HG02981 (cell line): Measurements from ENCODE around the gene FBXL14.
"Not testable (repeated sequence)": the region's sequence is repeated elsewhere in the genome, so short reads cannot be mapped to it uniquely, and the experiment has no call there.

Experiments
- ATAC-seq: cut with Tn5 transposase; IDR thresholded peaks from one replicate; pipeline ENCODE4 v1.9.1; 2021; ENCODE audit warnings: mild to moderate bottlenecking, moderate library complexity; ENCODE audit not compliant: unreplicated experiment

FBXL14 gene

DNA sequence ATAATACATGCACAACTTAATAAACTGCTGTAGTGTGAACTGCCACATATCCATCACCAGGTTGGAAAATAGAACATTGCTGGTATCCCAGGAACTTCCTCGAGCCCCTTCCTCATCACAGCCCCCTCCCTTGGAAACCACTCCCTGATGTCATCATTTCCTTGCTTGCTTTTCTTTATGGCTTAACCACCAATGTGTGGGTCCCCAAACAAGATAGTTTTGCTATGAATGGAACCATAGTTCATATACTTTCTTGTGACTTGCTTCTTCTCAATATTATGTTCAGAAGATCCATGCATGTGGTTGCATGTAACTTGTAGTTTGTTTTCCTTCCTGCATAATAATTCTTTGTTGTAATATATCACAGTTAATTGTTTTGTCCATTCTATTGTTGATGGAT lies 25.7 kb upstream of the FBXL14 start:
- ATAC-seq = no peak

DNA sequence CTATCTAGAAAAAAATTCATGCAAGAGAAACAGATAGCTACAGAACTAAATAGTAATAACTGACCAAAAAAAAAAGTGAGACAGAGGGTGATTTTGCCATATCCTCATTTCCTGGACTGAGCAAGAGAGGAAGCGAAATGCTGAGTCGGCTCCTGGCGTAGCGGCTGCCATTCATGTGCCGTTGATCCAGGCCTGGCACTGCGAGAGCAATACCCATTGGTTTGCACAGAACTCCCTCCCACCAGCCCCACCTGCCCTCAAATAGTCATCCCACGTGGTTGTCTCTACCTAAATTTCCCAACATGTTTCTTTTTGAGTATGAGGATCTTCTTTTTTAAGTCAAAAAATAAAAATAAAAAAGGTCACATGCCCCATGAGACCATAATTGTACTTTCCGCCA lies 25.2 kb upstream of the FBXL14 start:
- ATAC-seq = no peak

GRCh38 chr12:1619159-1619558 lies 24.8 kb upstream of the FBXL14 start:
- no peak for ATAC-seq

DNA sequence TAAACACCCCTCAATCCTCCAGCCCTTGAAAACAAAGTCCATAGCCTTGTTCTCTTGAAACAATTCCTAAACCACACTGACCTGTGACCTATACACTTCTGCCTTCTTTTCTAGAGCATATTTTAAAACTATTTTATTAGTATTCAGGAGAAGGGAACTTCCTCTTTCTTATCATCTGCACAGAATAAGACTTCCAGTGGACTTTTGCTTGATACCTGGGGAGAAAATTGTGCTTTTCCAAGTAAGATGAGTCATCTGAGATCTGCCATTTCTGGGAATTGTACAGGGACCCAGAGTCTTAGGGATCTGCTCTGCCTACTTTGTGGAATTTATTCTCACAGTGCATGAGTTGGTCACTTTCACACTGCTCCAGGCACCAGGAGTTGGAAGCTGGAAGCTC lies 24.1 kb upstream of the FBXL14 start:
- no peak for ATAC-seq

GRCh38 chr12:1616233-1617066 lies 22.1 kb upstream of the FBXL14 start:
- no peak for ATAC-seq

DNA sequence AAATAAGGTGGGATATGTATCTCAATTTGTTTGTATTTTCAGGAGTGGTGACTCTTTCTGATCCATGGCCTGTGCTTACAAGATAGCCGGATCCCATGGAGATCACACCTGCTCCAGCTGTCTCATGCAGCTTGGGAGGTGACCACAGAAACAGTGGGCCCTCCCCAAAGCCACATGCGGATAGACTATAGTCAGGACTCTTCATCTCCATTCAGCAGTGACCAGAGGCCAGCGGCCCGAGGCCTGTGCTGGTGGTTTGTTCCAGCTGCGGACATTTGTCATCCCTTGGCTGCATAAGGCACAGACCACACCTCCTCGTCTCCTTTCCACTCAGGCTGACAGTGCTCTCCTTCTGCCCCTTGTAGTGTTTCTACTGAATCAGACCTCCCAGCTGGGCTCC lies 20.0 kb upstream of the FBXL14 start:
- ATAC-seq = no peak

DNA sequence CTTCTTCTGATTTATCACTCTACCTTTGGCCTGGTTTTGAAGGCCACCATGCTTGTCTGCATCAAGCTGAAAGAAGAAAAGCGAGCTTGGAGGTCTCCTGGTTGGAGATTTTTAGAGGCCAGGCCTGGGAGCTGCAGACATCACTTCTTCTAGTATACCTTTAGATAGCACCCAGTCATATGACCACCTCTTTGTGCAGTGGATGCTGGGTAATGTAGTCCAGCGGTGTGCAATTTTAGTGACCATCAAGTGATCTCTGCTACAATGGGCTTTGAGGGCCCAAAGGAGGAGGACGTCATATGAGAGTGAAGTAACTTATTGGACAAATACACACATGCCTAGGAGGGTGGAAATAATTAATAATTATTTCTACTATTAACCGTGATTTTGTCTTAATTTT lies 19.5 kb upstream of the FBXL14 start:
- ATAC-seq = no peak

DNA sequence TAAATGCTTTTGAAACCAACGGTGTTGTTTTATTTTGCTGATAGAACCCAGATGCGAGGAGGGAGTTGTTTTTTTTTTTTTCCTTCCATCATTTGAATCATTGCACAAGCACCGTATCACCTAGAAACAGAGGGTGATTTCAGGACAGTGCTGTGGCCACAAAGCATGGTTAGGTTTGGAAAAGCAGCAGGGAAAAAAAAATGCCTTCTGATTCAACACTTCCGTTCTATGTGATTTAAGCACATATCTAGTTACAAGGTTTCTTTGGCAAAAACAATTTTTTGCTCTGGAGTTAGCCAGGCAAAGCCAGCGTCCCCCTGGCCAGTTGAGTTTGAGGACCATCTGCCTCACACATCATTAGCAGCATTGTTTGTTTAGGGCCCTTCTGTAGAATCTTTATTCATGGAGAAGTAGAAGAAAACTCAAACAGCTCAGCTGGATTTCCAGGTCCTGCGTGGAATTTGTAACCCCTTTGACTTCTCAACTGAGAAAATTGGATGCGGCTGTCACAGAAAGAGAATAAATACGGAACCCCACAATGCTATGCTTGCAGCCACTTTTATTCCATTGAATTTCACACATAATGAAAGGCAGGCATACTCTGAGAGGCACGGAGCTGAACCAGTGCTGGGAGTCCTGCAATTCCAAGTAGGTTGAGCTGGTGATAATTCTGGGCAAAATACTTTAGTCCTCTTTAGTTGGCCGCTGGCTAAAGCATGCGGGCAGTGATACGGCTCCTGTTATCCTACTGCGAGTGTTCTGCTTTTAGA lies 17.6 kb upstream of the FBXL14 start:
- no peak for ATAC-seq

DNA sequence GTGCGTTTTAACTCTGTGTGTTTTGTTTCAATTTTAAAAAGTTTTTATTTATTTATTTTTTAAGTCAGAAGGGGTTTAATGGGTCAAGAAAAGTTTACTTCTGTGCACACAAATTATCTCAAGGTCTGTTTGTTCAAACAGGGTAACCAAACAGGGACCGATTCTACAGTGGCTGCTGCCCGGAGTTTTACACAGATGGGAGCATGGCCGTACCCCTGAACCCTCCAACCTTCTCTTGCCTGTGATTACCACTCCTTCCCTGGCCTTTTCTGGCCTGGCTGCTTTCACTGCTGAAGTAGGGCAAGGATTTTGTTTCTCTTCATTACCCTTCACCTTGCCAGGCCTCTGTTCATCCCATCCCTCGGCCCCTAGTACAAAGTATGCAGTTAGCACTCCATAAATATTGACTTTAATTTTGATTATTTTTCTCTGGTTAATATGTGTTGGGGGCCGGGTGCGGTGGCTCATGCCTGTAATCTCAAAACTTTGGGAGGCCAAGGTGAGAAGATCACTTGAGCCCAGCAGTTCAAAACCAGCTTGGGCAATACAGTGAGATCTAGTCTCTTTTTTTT lies 15.8 kb upstream of the FBXL14 start:
- ATAC-seq = no peak

DNA sequence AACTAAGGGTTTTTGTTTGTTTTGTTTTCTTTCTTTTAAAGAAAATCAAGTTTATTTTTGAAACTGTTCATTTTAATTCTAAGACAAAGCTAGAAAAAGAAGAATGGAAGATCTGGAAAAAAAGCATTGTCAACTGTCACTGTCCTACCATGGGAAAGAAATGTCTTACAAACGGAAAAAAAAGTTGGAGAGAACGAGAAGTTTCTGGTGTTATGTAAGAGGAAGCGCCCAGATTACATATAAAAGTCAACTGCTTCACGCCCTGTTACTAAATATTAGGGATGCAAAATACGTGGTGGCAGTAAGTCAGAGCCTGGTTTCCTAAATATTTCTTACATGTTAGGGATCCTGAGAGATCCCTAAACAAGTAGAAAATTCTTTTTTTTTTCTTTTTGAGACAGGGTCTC lies 14.3 kb upstream of the FBXL14 start:
- no peak for ATAC-seq

DNA sequence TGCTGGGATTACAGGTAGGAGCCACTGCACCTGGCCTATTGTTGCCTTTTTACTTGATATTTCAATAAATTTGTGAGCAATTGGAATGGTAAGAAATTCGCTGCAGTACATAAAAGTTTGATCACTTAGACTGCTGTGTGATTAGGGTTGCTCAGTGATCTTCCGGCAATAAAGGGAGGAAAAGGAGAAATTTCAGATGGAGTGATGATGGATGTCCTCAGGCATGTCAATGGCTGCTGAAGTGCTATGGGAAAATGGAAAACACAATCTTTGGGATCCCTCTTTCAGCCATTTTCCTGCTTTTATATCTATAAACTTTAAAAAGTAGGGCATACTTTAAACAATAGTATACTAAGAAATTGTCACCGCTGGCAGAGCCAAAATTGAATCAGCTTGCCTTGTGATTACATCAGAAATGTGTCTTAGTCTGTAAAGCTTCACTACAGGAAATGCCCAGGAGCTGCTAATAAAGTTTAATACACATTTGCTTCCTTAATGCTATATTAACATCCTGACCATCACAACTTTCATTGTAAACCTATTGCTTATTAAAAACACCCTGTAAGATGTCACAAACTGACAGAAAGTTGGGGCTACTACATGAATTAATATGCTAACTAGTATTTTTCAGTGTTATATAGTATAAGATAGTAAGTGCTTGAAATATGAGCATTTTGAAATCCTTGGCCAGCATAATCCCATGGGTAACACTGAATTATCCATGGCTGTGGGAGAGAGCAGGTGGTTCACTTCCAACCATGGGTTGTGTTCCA lies 13.7 kb upstream of the FBXL14 start:
- ATAC-seq = no peak

- no peak for ATAC-seq
These were observed 11.7 kb upstream of the FBXL14 start for GRCh38 chr12:1606021-1606622.

DNA sequence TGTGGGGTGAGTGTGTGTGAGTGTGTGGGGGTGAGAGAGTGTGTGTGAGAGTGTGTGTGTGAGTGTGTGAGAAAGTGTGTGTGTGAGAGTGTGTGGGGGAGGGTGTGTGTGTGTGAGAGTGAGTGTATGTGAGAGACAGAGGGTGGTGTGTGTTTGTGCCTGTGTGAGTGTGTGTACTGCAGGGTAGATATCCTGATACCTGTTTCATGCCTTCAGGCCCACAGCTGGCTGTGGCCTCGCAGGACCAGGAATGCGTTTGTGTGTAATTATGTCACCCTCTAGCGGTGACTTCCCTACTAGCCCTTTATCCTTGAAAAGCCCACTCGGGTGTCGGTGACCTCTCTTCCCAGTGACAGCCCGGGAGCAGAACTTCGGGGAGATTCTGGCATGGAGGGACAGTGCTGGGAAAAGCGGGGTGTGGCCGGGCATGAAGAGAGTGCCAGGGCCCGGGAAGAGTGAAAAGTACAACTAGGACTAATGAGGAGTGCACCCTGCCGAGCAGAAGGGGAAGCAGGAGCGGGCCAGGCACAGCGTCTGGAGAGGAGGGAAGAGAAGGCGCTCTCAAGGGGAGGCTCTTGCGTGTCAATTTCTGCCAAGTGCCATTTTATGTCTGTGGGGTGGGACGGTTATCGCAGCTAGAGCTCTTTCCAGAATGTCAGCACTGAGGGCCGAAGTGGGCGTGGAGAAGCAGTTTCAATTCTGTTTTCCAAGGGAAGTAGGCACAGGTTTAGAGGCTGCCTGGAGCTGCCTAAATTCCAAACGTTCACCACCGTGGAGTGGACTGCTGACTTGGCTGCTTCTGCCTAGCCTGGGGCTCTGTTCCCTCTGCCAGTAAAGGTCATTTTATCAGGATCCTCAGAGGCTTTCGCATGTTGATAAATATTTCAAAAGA lies 11.0 kb upstream of the FBXL14 start:
- ATAC-seq = no peak

DNA sequence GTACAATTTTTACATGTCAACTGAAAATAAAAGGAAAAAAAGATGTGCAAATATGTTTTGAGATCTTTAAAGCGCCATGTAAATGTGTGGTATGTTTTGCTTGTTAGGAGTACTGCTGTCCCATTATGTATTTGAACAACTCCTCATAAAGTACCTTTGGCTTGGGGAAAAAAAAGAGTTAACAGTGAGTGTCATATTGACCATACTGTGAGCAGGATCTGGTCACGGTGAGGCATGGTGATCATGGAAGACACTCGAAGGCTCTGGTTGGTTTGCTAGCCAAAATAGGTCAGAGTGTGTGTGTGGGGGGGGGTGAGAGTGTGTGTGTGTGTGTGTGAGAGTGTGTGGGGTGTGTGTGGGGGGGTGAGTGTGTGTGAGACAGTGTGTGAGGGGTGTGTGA lies 10.1 kb upstream of the FBXL14 start:
- ATAC-seq = no peak

DNA sequence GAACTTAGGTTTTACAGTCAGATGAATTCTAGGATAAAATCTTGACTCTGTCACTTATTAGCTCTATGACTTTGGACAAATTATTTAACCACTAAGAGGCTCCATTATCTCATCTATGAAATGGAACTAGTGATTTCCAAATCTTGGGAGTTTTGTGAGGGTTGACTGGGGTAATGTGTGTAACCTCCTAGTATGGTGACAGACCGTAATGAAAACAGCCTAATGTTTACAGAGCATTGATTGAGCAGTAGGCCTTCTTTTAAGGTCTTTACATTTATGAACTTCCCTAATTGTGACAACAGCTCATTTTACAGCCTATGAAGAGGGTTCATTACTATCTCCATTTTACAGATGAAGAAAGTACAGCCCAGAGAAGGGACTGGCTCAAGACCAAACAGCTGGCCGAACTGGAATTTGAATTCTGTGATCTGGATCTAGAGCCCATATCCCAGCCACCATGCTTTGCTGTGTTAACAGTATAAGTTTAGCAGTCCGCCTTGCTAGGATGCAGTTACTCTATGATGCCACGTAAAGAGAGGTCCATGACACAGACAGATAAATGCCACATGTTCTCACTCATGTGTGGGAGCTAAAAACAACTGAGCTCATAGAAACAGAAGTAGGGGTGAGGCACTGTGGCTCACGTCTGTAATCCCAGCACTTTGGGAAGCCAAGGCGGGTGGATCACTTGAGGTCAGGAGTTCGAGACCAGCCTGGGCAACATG lies 9.1 kb upstream of the FBXL14 start:
- no peak for ATAC-seq

GRCh38 chr12:1602706-1603105 lies 8.3 kb upstream of the FBXL14 start:
- ATAC-seq = not testable (repeated sequence)

DNA sequence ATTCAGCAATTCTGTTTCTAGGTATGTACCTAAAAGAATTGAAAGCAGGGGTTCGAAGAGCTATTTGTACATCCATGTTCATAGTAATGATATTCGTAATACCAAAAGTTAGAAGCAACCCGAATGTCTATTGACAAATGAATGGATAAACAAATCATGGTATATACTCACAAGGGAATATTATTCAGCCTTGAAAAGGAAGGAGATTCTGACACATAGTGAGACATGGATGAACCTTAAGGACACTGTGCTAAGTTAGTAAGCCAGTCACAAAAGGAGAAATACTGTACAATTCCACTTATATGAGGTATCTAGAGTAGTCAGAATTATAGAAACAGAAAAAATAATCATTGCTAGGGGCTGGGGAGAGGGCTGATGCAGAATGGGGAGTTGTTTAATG lies 4.4 kb upstream of the FBXL14 start:
- ATAC-seq = no peak

DNA sequence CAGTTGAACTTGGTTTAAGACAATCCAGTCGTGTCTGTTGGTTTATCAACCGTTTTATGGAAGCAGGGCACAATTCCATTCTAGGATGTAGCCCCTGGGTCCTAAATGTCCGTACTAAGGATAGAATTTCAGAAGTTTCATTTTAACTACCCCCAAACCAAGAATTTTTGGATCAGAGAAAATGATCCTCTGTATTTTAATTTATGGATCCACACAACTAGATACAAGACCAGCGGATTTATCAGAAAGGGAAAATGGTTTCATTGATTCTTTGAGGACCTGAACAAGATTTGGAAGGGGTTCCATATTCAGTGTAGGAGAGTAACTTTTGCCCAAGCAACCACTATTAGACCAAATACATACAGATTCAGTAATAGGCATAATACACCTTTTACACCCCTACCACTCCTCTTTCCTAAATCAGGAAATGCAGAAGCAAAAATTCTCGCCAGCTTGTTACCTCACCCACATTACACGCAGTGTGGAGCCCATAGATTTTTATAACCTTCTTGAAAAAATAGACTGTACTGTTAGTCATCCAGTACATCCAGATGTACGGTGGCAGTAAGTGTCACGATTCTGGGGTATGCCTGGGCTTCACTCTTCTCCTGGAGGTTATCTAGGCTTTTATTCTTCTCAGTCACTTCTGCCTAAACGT lies 1.4 kb upstream of the FBXL14 start:
- no peak for ATAC-seq
